GM12878 (cell line): Measurements from ENCODE around the gene ARAP3. TPM values are rescaled to one million over a fixed set of nuclear protein-coding genes. Genes with fewer than 3 reads are reported as not detected.

Experiments
- ATAC-seq: fragments of 200-7000 bp; cut with Tn5 transposase; 3 replicates; pipeline ENCODE4 v1.9.1; 2020; ENCODE audit warnings: mild to moderate bottlenecking, moderate library complexity
- BruUV-seq: library from RNA; stranded (reverse); fragments of 400-500 nt; replicated peaks from 2 replicates; lab custom pipeline; 2021; lab: Mats Ljungman, UMichigan
- CTCF ChIA-PET: fragments of 300-600 bp; sonication (Branson Sonifier 250); formaldehyde crosslinking; extraction: SDS; loops from one replicate; lab custom pipeline; 2021; ENCODE audit warnings: inconsistent platforms; lab: Yijun Ruan, JAX
- POLR2A ChIA-PET: fragments of 350-600 bp; formaldehyde crosslinking; extraction: SDS; loops from one replicate; lab custom pipeline; 2021; ENCODE audit warnings: inconsistent platforms; lab: Charles Lee
- RAD21 ChIA-PET: fragments of 300-600 bp; sonication (Branson Sonifier 250); formaldehyde crosslinking; loops from one replicate; lab custom pipeline; 2023; ENCODE audit warnings: antibody characterized with exemption; ENCODE audit not compliant: unreplicated experiment; lab: Charles Lee
- SMC1A ChIA-PET: fragments of 300-600 bp; sonication (Branson Sonifier 250); formaldehyde crosslinking; loops from one replicate; lab custom pipeline; 2023; ENCODE audit not compliant: unreplicated experiment, uncharacterized antibody; lab: Charles Lee
- DNase-seq: peaks from one replicate; pipeline ENCODE4 v3.0.0-alpha.2; 2011; ENCODE audit warnings: low read depth, low spot score
- FAIRE-seq: peaks from 3 replicates; lab custom pipeline; 2011; peaks lifted over from hg19 to GRCh38; lab: Jason Lieb, UNC
- H2AFZ ChIP-seq: 2 replicates; pipeline ENCODE4 v1.6.0; 2011; ENCODE audit warnings: low read depth, low read length, control low read depth; ENCODE audit not compliant: control insufficient read depth
- H3K27ac ChIP-seq: 2 replicates; pipeline ENCODE4 v1.5.1; 2011; ENCODE audit warnings: control low read depth; ENCODE audit not compliant: control insufficient read depth, insufficient read depth
- H3K27me3 ChIP-seq, 2 experiments: replicated peaks in 1 of 2; 2 replicates each; pipeline versions ENCODE4 v1.6.0 to v1.6.1; 2011; ENCODE audit warnings: low read length in 1 of 2; ENCODE audit not compliant: control insufficient read depth in 2 of 2, insufficient read depth in 2 of 2
- H3K36me3 ChIP-seq, 2 experiments: 2 replicates each; pipeline ENCODE4 v1.5.1; 2011; ENCODE audit warnings: low read length in 1 of 2; ENCODE audit not compliant: control insufficient read depth in 2 of 2, insufficient read depth in 2 of 2
- H3K4me1 ChIP-seq: 2 replicates; pipeline ENCODE4 v1.6.1; 2011; ENCODE audit warnings: mild to moderate bottlenecking, low read length, moderate library complexity, mixed read lengths; ENCODE audit not compliant: control insufficient read depth, insufficient read depth
- H3K4me2 ChIP-seq: 2 replicates; pipeline ENCODE4 v1.6.0; 2011; ENCODE audit warnings: control low read depth; ENCODE audit not compliant: control insufficient read depth, insufficient read depth
- H3K4me3 ChIP-seq: fragments of 200-600 bp; sonication (generic); 2 replicates; pipeline ENCODE4 v1.5.1; 2016
- H3K79me2 ChIP-seq: 2 replicates; pipeline ENCODE4 v1.6.0; 2011; ENCODE audit warnings: low read length; ENCODE audit not compliant: control insufficient read depth, insufficient read depth
- H3K9ac ChIP-seq: 2 replicates; pipeline ENCODE4 v1.8.0; 2011; ENCODE audit warnings: low read length, control low read depth, mixed read lengths; ENCODE audit not compliant: control insufficient read depth, insufficient read depth
- H3K9me3 ChIP-seq: replicated peaks from 3 replicates; pipeline ENCODE4 v1.5.1; 2011; ENCODE audit warnings: mild to moderate bottlenecking, low read length; ENCODE audit not compliant: control insufficient read depth, insufficient read depth
- H4K20me1 ChIP-seq: 2 replicates; pipeline ENCODE4 v1.6.0; 2011; ENCODE audit not compliant: control insufficient read depth, insufficient read depth
- CHD1 ChIP-seq: IDR thresholded peaks from 2 replicates; pipeline ENCODE4 v1.6.1; 2012; ENCODE audit warnings: low read depth, low read length, improper control_type of control experiment
- KLF5 ChIP-seq: fragments of 450-650 bp; IDR thresholded peaks from 2 replicates; pipeline ENCODE4 v1.6.1; 2014; ENCODE audit warnings: mild to moderate bottlenecking; ENCODE audit not compliant: partially characterized antibody
- MEF2B ChIP-seq: fragments of 450-650 bp; IDR thresholded peaks from 2 replicates; pipeline ENCODE4 v1.6.1; 2018; ENCODE audit warnings: mild to moderate bottlenecking, moderate library complexity; ENCODE audit not compliant: partially characterized antibody, poor library complexity, severe bottlenecking
- NFYA ChIP-seq: IDR thresholded peaks from 2 replicates; pipeline ENCODE4 v1.6.1; 2011; ENCODE audit warnings: low read depth, mild to moderate bottlenecking, low read length, improper control_type of control experiment, borderline replicate concordance
- NRF1 ChIP-seq: conservative IDR thresholded peaks from 2 replicates; pipeline ENCODE4 v1.6.1; 2011; ENCODE audit warnings: mild to moderate bottlenecking, low read depth, low read length, improper control_type of control experiment
- SMARCA5 ChIP-seq: fragments of 450-650 bp; IDR thresholded peaks from 2 replicates; pipeline ENCODE4 v1.6.1; 2017; ENCODE audit warnings: mild to moderate bottlenecking
- YBX1 ChIP-seq: fragments of 450-650 bp; IDR thresholded peaks from 2 replicates; pipeline ENCODE4 v1.6.1; 2016; ENCODE audit warnings: antibody characterized with exemption
- ZNF24 ChIP-seq: fragments of 450-650 bp; IDR thresholded peaks from 2 replicates; pipeline ENCODE4 v1.6.1; 2017; ENCODE audit warnings: antibody characterized with exemption, mild to moderate bottlenecking
- WGBS: methylation state at CpG from one replicate; pipeline ENCODE4 v1.1.6; 2016; ENCODE audit warnings: low lambda C conversion rate; ENCODE audit not compliant: insufficient replicate concordance, insufficient coverage; ENCODE audit errors: missing lambda C conversion rate; 5-methylcytosine and 5-hydroxymethylcytosine counted together
- in situ Hi-C: fragments of 300-500 bp; cut with MboI; formaldehyde crosslinking; loops from 9 replicates; pipeline ENCODE4 v1.14.3; 2018; ENCODE audit warnings: mixed read lengths
- intact Hi-C: fragments of 100-400 bp; cut with micrococcal nuclease; formaldehyde crosslinking; loops from one replicate; pipeline ENCODE4 v1.14.2; 2022; ENCODE audit not compliant: unreplicated experiment
- polyA plus RNA-seq, 11 experiments: library from polyadenylated mRNA; depleted of rRNA in 4 of 11; unstranded in 6 of 11; stranded (reverse) in 5 of 11; fragments of >200 nt; fragmentation: Nextera tagmentation in 4 of 11; fragmentation: Illumina TruSeq in 1 of 11; extraction: Ambion mirVana in 4 of 11; extraction: Trizol in 1 of 11; gene quantifications; 1 replicate in 1 of 11; 2 replicates in 10 of 11; pipeline versions ENCODE4 v1.2.1 to v1.2.3, GENCODE V29; 2011 to 2016; ENCODE audit warnings: inconsistent platforms in 2 of 11, missing spikeins in 2 of 11, low read depth in 1 of 11
- total RNA-seq, 4 experiments: library from RNA; depleted of rRNA in 3 of 4; stranded (reverse); fragments of >200 nt in 3 of 4; fragmentation: Illumina TruSeq in 1 of 4; extraction: Trizol in 1 of 4; gene quantifications; 2 replicates each; pipeline versions ENCODE4 v1.2.1 to v1.2.3, GENCODE V29; 2013 to 2021
- TF ChIP-seq, protein P1 (sequence below): fragments of 450-650 bp; formaldehyde crosslinking; IDR thresholded peaks from 2 replicates; pipeline ENCODE4 v1.5.0; 2022; ENCODE audit warnings: mild to moderate bottlenecking, missing genetic modification characterization
- TF ChIP-seq, protein P2 (sequence below): fragments of 150-350 bp; IDR thresholded peaks from 2 replicates; pipeline ENCODE4 v1.6.1; 2016; ENCODE audit warnings: low read depth, low read length

ARAP3 gene
- total and polyA plus RNA-seq, 10 of the 15 experiments (the other 5 are each of a cell fraction or from before 2014, with no cell fraction given), result 0.01 to 0.08 TPM; not detected in 8

DNA sequence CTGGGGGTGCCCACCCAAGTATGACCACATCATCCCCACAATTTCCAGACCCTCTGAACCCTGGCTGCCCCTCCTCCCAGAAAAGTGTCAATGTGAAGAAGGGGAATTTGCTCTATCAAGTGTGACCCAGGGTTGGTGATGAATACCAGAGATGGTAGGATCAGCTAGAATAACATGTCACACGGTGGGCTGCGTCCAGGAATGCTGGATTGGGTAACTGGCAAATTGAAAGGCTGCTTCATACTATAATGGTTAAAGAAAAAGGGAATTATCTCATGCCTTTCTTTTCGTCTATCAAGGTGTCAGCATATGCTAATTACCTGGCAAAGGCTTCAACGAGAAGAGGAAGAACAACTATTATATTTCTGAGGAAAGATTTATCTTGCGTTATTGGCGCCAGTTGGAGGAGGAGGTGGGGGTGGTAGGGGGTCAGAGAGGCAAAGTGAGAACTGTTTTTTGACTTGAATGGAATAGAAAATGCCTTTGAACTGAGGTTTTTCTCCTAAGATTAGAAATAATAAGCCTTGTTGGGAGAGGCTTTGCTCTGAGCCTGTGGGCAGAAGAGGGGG is 27.8 kb upstream of the ARAP3 start:
- H3K4me3 ChIP-seq, result no peak overlapping the region
- no peak overlapping the region for H3K9ac ChIP-seq
- H3K79me2 ChIP-seq, result no peaks in the 10 kb centered on the region
- ChIA-PET SMC1A (no interaction called here), POLR2A (no interaction called here), RAD21 (no interaction called here)
- H2AFZ ChIP-seq, result no peak overlapping the region
- H3K4me2 ChIP-seq, result no peak overlapping the region
- no peak overlapping the region for H3K27ac ChIP-seq
- no peak for DNase-seq
- H3K4me1 ChIP-seq, result no peaks in the 10 kb centered on the region
- in situ Hi-C loops, result no loop called here
- no peak for ATAC-seq
- no peaks in the 10 kb centered on the region for H3K9me3 ChIP-seq
- WGBS, result 15% methylated on average over 6 of the region's 6 CpGs
- TF ChIP-seq NRF1, result no peak
- TF ChIP-seq, all 136 proteins: peak for 0
- Histone ChIP-seq H3K36me3 (no peaks in the 10 kb centered on the region), H4K20me1 (no peaks in the 10 kb centered on the region), H3K27me3 (no peaks in the 10 kb centered on the region; a peak in 1 of 4 replicates)
- FAIRE-seq, result no peak
- intact Hi-C loops, result no loop called here
- CTCF ChIA-PET, result interaction anchor here (1.1 to 1.2 kb wide), 2 partner anchors 8 to 170 kb away, joined by 3 to 4 read pairs; no protein-coding TSS in a partner anchor
- BruUV-seq, result no TSS peak

DNA sequence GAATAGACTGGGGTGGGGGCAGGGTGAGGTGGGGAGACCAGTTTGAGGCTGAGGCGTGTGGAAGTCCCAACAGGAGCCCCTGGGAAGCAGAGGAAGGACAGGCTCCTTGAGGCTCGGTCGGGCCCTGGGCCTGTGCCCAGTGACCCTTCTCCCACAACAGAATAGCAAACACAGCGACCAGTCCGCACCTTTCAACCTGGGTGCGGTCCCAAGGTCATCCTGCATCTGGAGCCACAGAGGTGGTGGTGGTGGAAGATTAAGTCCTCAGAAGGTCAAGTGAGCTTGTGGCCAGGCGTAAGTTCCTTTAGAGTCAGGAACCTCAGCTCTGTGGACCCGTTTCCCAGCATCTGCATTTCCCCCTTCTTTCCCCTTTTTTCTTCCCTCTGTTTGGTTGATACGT is 26.0 kb upstream of the ARAP3 start:
- Histone ChIP-seq H3K4me3 (no peak overlapping the region), H3K4me2 (no peak overlapping the region), H2AFZ (no peak overlapping the region), H4K20me1 (no peaks in the 10 kb centered on the region), H3K4me1 (no peaks in the 10 kb centered on the region), H3K27ac (no peak overlapping the region), H3K27me3 (peaks cover 1 to 5% of the 10 kb centered on the region in 2 experiments; a peak in 3 of 4 replicates), H3K79me2 (no peaks in the 10 kb centered on the region), H3K9ac (no peak overlapping the region), H3K36me3 (no peaks in the 10 kb centered on the region), H3K9me3 (no peaks in the 10 kb centered on the region)
- DNase-seq (no peak), ATAC-seq (no peak), FAIRE-seq (no peak)
- intact Hi-C loops (no loop called here), in situ Hi-C loops (no loop called here)
- SMC1A ChIA-PET, result interaction anchor here (1.5 to 1.9 kb wide), 2 partner anchors 12 to 171 kb away, joined by 3 to 6 read pairs; no protein-coding TSS in a partner anchor
- BruUV-seq, result no TSS peak
- CTCF ChIA-PET, result interaction anchor here (1.3 to 1.9 kb wide), 2 partner anchors 16 to 173 kb away, joined by 3 to 5 read pairs; no protein-coding TSS in a partner anchor
- POLR2A ChIA-PET, result no interaction called here
- WGBS, result 26% methylated on average over 9 of the region's 9 CpGs
- RAD21 ChIA-PET, result no interaction called here
- TF ChIP-seq KLF5 (no peak), SMARCA5 (no peak), NFYA (no peak), YBX1 (no peak), MEF2B (no peak), CHD1 (no peak), ZNF24 (no peak)
- TF ChIP-seq, protein P1, sequence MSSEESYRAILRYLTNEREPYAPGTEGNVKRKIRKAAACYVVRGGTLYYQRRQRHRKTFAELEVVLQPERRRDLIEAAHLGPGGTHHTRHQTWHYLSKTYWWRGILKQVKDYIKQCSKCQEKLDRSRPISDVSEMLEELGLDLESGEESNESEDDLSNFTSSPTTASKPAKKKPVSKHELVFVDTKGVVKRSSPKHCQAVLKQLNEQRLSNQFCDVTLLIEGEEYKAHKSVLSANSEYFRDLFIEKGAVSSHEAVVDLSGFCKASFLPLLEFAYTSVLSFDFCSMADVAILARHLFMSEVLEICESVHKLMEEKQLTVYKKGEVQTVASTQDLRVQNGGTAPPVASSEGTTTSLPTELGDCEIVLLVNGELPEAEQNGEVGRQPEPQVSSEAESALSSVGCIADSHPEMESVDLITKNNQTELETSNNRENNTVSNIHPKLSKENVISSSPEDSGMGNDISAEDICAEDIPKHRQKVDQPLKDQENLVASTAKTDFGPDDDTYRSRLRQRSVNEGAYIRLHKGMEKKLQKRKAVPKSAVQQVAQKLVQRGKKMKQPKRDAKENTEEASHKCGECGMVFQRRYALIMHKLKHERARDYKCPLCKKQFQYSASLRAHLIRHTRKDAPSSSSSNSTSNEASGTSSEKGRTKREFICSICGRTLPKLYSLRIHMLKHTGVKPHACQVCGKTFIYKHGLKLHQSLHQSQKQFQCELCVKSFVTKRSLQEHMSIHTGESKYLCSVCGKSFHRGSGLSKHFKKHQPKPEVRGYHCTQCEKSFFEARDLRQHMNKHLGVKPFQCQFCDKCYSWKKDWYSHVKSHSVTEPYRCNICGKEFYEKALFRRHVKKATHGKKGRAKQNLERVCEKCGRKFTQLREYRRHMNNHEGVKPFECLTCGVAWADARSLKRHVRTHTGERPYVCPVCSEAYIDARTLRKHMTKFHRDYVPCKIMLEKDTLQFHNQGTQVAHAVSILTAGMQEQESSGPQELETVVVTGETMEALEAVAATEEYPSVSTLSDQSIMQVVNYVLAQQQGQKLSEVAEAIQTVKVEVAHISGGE (CRISPR knock-in tag), result no peak
- TF ChIP-seq, protein P2, sequence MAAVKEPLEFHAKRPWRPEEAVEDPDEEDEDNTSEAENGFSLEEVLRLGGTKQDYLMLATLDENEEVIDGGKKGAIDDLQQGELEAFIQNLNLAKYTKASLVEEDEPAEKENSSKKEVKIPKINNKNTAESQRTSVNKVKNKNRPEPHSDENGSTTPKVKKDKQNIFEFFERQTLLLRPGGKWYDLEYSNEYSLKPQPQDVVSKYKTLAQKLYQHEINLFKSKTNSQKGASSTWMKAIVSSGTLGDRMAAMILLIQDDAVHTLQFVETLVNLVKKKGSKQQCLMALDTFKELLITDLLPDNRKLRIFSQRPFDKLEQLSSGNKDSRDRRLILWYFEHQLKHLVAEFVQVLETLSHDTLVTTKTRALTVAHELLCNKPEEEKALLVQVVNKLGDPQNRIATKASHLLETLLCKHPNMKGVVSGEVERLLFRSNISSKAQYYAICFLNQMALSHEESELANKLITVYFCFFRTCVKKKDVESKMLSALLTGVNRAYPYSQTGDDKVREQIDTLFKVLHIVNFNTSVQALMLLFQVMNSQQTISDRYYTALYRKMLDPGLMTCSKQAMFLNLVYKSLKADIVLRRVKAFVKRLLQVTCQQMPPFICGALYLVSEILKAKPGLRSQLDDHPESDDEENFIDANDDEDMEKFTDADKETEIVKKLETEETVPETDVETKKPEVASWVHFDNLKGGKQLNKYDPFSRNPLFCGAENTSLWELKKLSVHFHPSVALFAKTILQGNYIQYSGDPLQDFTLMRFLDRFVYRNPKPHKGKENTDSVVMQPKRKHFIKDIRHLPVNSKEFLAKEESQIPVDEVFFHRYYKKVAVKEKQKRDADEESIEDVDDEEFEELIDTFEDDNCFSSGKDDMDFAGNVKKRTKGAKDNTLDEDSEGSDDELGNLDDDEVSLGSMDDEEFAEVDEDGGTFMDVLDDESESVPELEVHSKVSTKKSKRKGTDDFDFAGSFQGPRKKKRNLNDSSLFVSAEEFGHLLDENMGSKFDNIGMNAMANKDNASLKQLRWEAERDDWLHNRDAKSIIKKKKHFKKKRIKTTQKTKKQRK, result no peak
